Suppressor macrophage treated with lipopolysaccharide for 4 hours (primary cell): ENCODE measurements around the gene MAGEB6.
"Not testable (repeated sequence)": the region's sequence is repeated elsewhere in the genome, so short reads cannot be mapped to it uniquely, and the experiment has no call there.

Experiments
- DNase-seq: peaks from one replicate; pipeline ENCODE4 v3.0.0-alpha.2; 2020

Gene MAGEB6, protein sequence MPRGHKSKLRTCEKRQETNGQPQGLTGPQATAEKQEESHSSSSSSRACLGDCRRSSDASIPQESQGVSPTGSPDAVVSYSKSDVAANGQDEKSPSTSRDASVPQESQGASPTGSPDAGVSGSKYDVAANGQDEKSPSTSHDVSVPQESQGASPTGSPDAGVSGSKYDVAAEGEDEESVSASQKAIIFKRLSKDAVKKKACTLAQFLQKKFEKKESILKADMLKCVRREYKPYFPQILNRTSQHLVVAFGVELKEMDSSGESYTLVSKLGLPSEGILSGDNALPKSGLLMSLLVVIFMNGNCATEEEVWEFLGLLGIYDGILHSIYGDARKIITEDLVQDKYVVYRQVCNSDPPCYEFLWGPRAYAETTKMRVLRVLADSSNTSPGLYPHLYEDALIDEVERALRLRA

GRCh38 chrX:26192204-26192603 is at the start of gene MAGEB6:
MAGEB6 (plus strand) TSS chrX:26192440; CDS start chrX:26193847, 1,407 bp downstream.
- no peak for DNase-seq

DNA sequence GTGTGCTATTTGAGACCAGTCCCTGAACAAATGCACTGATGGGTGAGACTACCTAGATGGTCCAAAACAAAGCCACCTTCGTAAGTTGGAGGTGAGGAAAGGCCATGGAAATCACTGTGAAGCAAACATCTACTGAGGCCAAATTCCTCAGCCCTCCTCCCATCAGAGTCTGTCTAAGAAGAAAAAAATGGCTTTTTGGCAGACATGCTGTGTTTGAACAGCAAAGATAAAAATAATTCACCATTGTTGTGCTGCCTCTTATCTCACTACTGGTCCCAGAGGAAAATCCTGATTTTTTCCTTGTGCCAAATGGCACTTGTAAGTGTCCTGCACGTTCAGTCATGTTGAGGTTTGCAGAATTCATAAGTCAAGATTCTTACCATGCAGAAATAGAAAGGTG is 46.2 kb upstream of the MAGEB6 start:
- no peak for DNase-seq

DNA sequence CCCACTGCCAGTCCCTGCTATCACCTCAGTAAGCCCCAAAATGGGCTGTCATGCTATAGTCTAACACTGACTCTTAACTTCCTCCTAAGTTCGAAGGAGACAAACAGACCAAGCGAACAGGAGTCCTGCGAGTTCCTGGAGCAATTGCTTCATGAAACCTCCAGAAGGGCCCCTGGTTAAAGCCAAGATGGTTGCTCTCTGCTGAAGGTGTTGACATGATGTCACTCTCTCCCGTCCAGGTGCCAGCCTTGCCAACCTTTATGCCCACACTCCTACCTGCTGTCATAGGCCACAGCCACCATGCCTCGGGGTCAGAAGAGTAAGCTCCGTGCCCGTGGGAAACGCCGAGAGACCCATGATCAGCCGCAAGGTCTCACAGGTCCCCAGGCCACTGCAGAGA is 31.9 kb upstream of the MAGEB6 start, which contains the start of gene MAGEB6B:
Gene MAGEB6B, plus strand, starts transcription at position 301 of the 400 bp plus-strand sequence. Its CDS starts 0 bp downstream, at position 301.
- no peak for DNase-seq

DNA sequence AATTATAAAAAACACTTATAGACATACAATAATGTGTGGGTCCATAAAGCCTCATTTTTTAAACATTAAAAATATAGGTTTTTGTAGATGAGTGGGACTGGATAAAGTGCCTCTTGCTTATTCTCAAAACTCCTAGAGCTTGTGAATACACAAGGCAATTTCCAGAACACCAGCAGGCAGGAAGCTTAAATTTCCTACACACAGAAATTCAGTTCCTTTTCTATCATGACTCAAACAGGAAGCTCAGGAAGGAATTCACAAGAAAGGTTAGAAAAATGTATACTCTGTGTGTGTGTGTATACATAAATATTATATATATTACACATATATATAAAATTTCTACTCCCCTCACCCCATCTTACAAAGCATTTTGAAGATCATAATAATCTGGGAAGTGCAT is 11.3 kb downstream of the MAGEB6 start:
- DNase-seq, result no peak

DNA sequence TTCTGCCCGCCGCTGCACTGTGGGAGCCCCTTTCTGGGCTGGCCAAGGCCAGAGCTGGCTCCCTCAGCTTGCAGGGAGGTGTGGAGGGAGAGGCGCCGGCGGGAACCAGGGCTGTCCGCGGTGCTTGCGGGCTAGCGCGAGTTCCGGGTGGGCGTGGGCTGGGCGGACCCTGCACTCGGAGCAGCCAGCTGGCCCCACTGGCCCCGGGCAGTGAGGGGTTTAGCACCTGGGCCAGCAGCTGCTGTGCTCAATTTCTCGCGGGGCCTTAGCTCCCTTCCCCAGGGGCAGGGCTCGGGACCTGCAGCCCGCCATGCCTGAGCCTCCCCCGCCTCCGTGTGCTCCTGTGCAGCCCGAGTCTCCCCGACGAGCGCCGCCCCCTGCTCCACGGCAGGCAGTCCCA is 12.5 kb downstream of the MAGEB6 start:
- not testable (repeated sequence) for DNase-seq

- no peak for DNase-seq
Observed at GRCh38 chrX:26208012-26208411, 15.8 kb downstream of the MAGEB6 start.

- DNase-seq, result no peak
Observed at GRCh38 chrX:26215869-26216268, 23.6 kb downstream of the MAGEB6 start, which contains the start of gene MAGEB5. MAGEB5 (plus strand) TSS chrX:26216169; CDS start chrX:26217302, 1,133 bp downstream.

GRCh38 chrX:26219351-26219750 is 27.1 kb downstream of the MAGEB6 start:
- no peak for DNase-seq

DNA sequence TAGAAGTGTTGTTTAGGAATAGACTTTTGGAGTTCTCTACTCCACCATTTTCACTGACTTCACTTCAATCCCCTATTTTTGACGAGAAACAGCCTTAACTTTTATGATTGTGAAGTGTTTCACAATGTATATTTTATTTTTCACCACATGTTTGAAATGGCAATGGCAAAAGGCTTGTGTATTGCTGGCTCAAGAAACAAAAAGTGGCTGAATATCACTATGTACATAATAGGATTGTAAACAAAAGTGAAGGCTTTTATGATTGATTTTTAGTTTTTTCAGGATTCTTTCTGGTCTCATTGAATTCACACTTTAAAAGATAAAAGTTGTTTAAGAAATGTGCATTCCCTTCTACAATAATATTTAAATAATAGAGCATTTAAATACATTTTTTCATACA is 41.9 kb downstream of the MAGEB6 start:
- DNase-seq, result no peak
